Liver (tissue), 3 donors: ENCODE results near the gene TMEM140.

Source experiments
- ATF3 ChIP-seq: IDR thresholded peaks from 2 replicates; pipeline ENCODE4 v1.6.1; 2016; ENCODE audit warnings: antibody characterized with exemption
- CTCF ChIP-seq: fragments of 150-350 bp; IDR thresholded peaks from 2 replicates; pipeline ENCODE4 v1.5.1; 2017; ENCODE audit warnings: improper control_type of control experiment, low read depth, low read length; ENCODE audit not compliant: missing input control
- RAD21 ChIP-seq, 2 donors: IDR thresholded peaks; 2 replicates each; pipeline ENCODE4 v1.6.1; 2016; ENCODE audit warnings: antibody characterized with exemption in 2 of 2, mild to moderate bottlenecking in 2 of 2
- RXRA ChIP-seq, 2 donors: IDR thresholded peaks; 2 replicates each; pipeline ENCODE4 v1.6.1; 2017 to 2018; ENCODE audit warnings: antibody characterized with exemption in 2 of 2, mild to moderate bottlenecking in 1 of 2
- donor health status: healthy.
- donor health status: healthy.

- TF ChIP-seq CTCF = no peak
- TF ChIP-seq RAD21 (IDR thresholded peaks at IDR 0.05) = no peak
- no peak for TF ChIP-seq RXRA (IDR thresholded peaks at IDR 0.05)
- no peak for TF ChIP-seq ATF3
Observed at GRCh38 chr7:135181929-135182678, 34.2 kb downstream of the TMEM140 start.
